H1 (cell line): Measurements from ENCODE around the gene EEPD1. TPM values are rescaled to one million over a fixed set of nuclear protein-coding genes. Genes with fewer than 3 reads are reported as not detected.
A peak's percentile ranks its signal among the peaks of the same experiment; 100 is the strongest.

ENCODE experiments used
- CTCF ChIA-PET: fragments of 300-600 bp; sonication (Branson Sonifier 250); formaldehyde crosslinking; loops from one replicate; lab custom pipeline; 2021; ENCODE audit not compliant: partially characterized antibody; lab: Charles Lee
- POLR2A ChIA-PET: fragments of 300-600 bp; sonication (Branson Sonifier 250); formaldehyde crosslinking; loops from one replicate; lab custom pipeline; 2021; ENCODE audit warnings: inconsistent platforms; ENCODE audit not compliant: partially characterized antibody; lab: Charles Lee
- DNase-seq, 2 experiments: peaks; one replicate each; pipeline versions ENCODE4 v3.0.0 to v3.0.0-alpha.2; 2010 to 2022; ENCODE audit warnings: low spot score in 2 of 2, low read depth in 1 of 2, mixed read lengths in 1 of 2
- FAIRE-seq: peaks from 2 replicates; lab custom pipeline; 2011; peaks lifted over from hg19 to GRCh38; lab: Jason Lieb, UNC
- H2AFZ ChIP-seq: 2 replicates; pipeline ENCODE4 v1.8.1; 2012; ENCODE audit warnings: low read length, inconsistent platforms
- H2AK5ac ChIP-seq: 2 replicates; pipeline ENCODE4 v1.6.1; 2013; ENCODE audit warnings: low read depth, low read length
- H2BK120ac ChIP-seq: replicated peaks from 2 replicates; pipeline ENCODE3; 2013; ENCODE audit warnings: low read depth, low read length, inconsistent platforms
- H2BK12ac ChIP-seq: 2 replicates; pipeline ENCODE4 v1.6.1; 2013; ENCODE audit warnings: low read depth, low read length
- H2BK15ac ChIP-seq: 2 replicates; pipeline ENCODE4 v1.6.1; 2013; ENCODE audit warnings: low read length
- H2BK20ac ChIP-seq: 2 replicates; pipeline ENCODE4 v1.6.1; 2013; ENCODE audit warnings: low read length
- H2BK5ac ChIP-seq: 2 replicates; pipeline ENCODE4 v1.6.1; 2013; ENCODE audit warnings: low read depth, low read length
- H3K14ac ChIP-seq: 2 replicates; pipeline ENCODE4 v1.6.1; 2013; ENCODE audit warnings: inconsistent platforms; ENCODE audit not compliant: insufficient read length
- H3K18ac ChIP-seq: 2 replicates; pipeline ENCODE4 v1.6.1; 2013; ENCODE audit warnings: low read length; ENCODE audit errors: extremely low read depth
- H3K23ac ChIP-seq: 2 replicates; pipeline ENCODE4 v1.6.1; 2013; ENCODE audit warnings: inconsistent platforms; ENCODE audit not compliant: insufficient read length
- H3K23me2 ChIP-seq: 2 replicates; pipeline ENCODE4 v1.6.1; 2013; ENCODE audit warnings: low read depth, low read length
- H3K27ac ChIP-seq: 2 replicates; pipeline ENCODE4 v1.6.1; 2011; ENCODE audit warnings: low read depth, low read length, inconsistent platforms
- H3K27me3 ChIP-seq, 4 experiments: replicated peaks in 1 of 4; 1 replicate in 1 of 4; 2 replicates in 3 of 4; pipeline versions ENCODE4 v1.6.1 to v1.8.1; 2011 to 2013; ENCODE audit warnings: low read length in 3 of 4, mild to moderate bottlenecking in 3 of 4, inconsistent platforms in 2 of 4, mixed read lengths in 2 of 4, moderate library complexity in 1 of 4; ENCODE audit not compliant: control insufficient read depth in 3 of 4, insufficient read depth in 3 of 4; ENCODE audit errors: extremely low read depth in 1 of 4
- H3K36me3 ChIP-seq, 4 experiments: 2 replicates each; pipeline versions ENCODE4 v1.6.1 to v1.8.1; 2011 to 2013; ENCODE audit warnings: mild to moderate bottlenecking in 4 of 4, low read length in 3 of 4, moderate library complexity in 2 of 4, control low read depth in 1 of 4, inconsistent platforms in 1 of 4; ENCODE audit not compliant: insufficient read depth in 4 of 4, control insufficient read depth in 2 of 4
- H3K4ac ChIP-seq: replicated peaks from 2 replicates; pipeline ENCODE3; 2013; ENCODE audit warnings: low read length, low read depth, mixed read lengths, inconsistent platforms; ENCODE audit not compliant: insufficient read length
- H3K4me1 ChIP-seq, 4 experiments: replicated peaks in 1 of 4; 1 replicate in 1 of 4; 2 replicates in 3 of 4; pipeline versions ENCODE4 v1.6.1 to v1.8.1; 2011 to 2013; ENCODE audit warnings: low read length in 3 of 4, inconsistent platforms in 2 of 4, mixed read lengths in 1 of 4; ENCODE audit not compliant: insufficient read depth in 4 of 4, control insufficient read depth in 3 of 4
- H3K4me2 ChIP-seq, 2 experiments: 2 replicates each; pipeline versions ENCODE4 v1.6.1 to v1.8.1; 2011 to 2013; ENCODE audit warnings: low read depth in 2 of 2, low read length in 2 of 2, control low read depth in 1 of 2, inconsistent platforms in 1 of 2, mild to moderate bottlenecking in 1 of 2; ENCODE audit not compliant: insufficient read depth in 1 of 2
- H3K4me3 ChIP-seq, 4 experiments: fragments of 200-600, 300-600 bp in 1 of 4; sonication (generic), shearing (Covaris generic), sonication (Bioruptor Twin) in 1 of 4; 2 replicates each; pipeline versions ENCODE4 v1.5.1 to v1.8.1; 2011 to 2016; ENCODE audit warnings: low read length in 4 of 4, low read depth in 3 of 4, control low read depth in 2 of 4, inconsistent platforms in 2 of 4, mild to moderate bottlenecking in 2 of 4, mixed read lengths in 1 of 4, moderate library complexity in 1 of 4; ENCODE audit not compliant: insufficient read depth in 2 of 4; ENCODE audit errors: extremely low read depth in 1 of 4
- H3K56ac ChIP-seq: replicated peaks from 2 replicates; pipeline ENCODE3; 2013; ENCODE audit warnings: low read depth, mild to moderate bottlenecking, mixed read lengths, low read length, inconsistent platforms; ENCODE audit not compliant: insufficient read length
- H3K79me1 ChIP-seq: 2 replicates; pipeline ENCODE4 v1.6.1; 2013; ENCODE audit warnings: low read depth, low read length, control low read depth
- H3K79me2 ChIP-seq, 2 experiments: 2 replicates each; pipeline versions ENCODE4 v1.6.1 to v1.8.1; 2012 to 2013; ENCODE audit warnings: low read length in 2 of 2, mild to moderate bottlenecking in 2 of 2, inconsistent platforms in 1 of 2; ENCODE audit not compliant: insufficient read depth in 2 of 2, control insufficient read depth in 1 of 2
- H3K9ac ChIP-seq, 4 experiments: replicated peaks in 1 of 4; 1 replicate in 1 of 4; 2 replicates in 3 of 4; pipeline versions ENCODE4 v1.6.1 to v1.8.1; 2011 to 2013; ENCODE audit warnings: low read depth in 3 of 4, low read length in 3 of 4, control low read depth in 2 of 4, mild to moderate bottlenecking in 2 of 4, moderate library complexity in 2 of 4, inconsistent platforms in 1 of 4; ENCODE audit errors: extremely low read depth in 1 of 4
- H3K9me3 ChIP-seq, 2 experiments: 2 replicates each; pipeline versions ENCODE4 v1.6.1 to v1.8.1; 2012 to 2013; ENCODE audit warnings: mild to moderate bottlenecking in 2 of 2, moderate library complexity in 2 of 2, control low read depth in 1 of 2, inconsistent platforms in 1 of 2, low read depth in 1 of 2, low read length in 1 of 2, mixed read lengths in 1 of 2; ENCODE audit not compliant: insufficient read depth in 2 of 2
- H4K20me1 ChIP-seq, 2 experiments: replicated peaks in 1 of 2; 2 replicates each; pipeline versions ENCODE3 to v1.8.1; 2011 to 2013; ENCODE audit warnings: inconsistent platforms in 2 of 2, low read length in 2 of 2, mild to moderate bottlenecking in 1 of 2; ENCODE audit not compliant: insufficient read depth in 2 of 2, control insufficient read depth in 1 of 2
- H4K5ac ChIP-seq: 2 replicates; pipeline ENCODE4 v1.6.1; 2013; ENCODE audit warnings: low read length, low read depth, mixed read lengths, inconsistent platforms; ENCODE audit not compliant: insufficient read length
- H4K8ac ChIP-seq: 2 replicates; pipeline ENCODE4 v1.8.0; 2013; ENCODE audit warnings: mild to moderate bottlenecking, moderate library complexity, low read length, inconsistent platforms; ENCODE audit not compliant: insufficient read depth; ENCODE audit errors: extremely low read depth
- H4K91ac ChIP-seq: replicated peaks from 2 replicates; pipeline ENCODE3; 2013; ENCODE audit warnings: low read length, mixed read lengths, inconsistent platforms; ENCODE audit not compliant: insufficient read length
- CBX5 ChIP-seq: fragments of 300-800, 300-1000 bp; sonication (generic); IDR thresholded peaks from 2 replicates; pipeline ENCODE4 v1.7.1; 2016; ENCODE audit warnings: antibody characterized with exemption, low read length, low read depth
- RAD21 ChIP-seq, 2 experiments: IDR thresholded peaks in 1 of 2; conservative IDR thresholded peaks in 1 of 2; 2 replicates each; pipeline ENCODE4 v1.6.1; 2011; ENCODE audit warnings: low read depth in 2 of 2, low read length in 2 of 2, improper control_type of control experiment in 1 of 2, inconsistent platforms in 1 of 2, mild to moderate bottlenecking in 1 of 2, moderate library complexity in 1 of 2
- WGBS, 2 experiments: shearing (Covaris generic) in 1 of 2; methylation state at CpG; one replicate each; pipeline versions ENCODE4 v1.1.6 to v1.1.7; 2013 to 2015; ENCODE audit warnings: low lambda C conversion rate in 2 of 2, mixed read lengths in 2 of 2, inconsistent platforms in 1 of 2, low coverage in 1 of 2, missing lambda C conversion rate in 1 of 2; ENCODE audit not compliant: insufficient replicate concordance in 2 of 2, insufficient coverage in 1 of 2, insufficient read length in 1 of 2; ENCODE audit errors: extremely low coverage in 1 of 2, missing lambda C conversion rate in 1 of 2; 5-methylcytosine and 5-hydroxymethylcytosine counted together
- polyA plus RNA-seq, 7 experiments: library from polyadenylated mRNA; depleted of rRNA in 3 of 7; stranded (reverse) in 5 of 7; unstranded in 2 of 7; fragments of >200 nt in 5 of 7; fragments of 200-250 nt in 2 of 7; gene quantifications; 1 replicate in 5 of 7; 2 replicates in 1 of 7; 4 replicates in 1 of 7; pipeline versions ENCODE4 v1.2.1 to v1.2.3, GENCODE V29; 2011 to 2013; ENCODE audit warnings: missing spikeins in 2 of 7, mixed read lengths in 2 of 7
- total RNA-seq: library from RNA; stranded (reverse); fragmentation: NEBNext Ultra II Directional; extraction: Animal tissue kit (Norgen Biotek cat#: 25700); gene quantifications from 2 replicates; pipeline ENCODE4 v1.2.1, GENCODE V29; 2021
- TF ChIP-seq, protein P1 (sequence below), 3 experiments: IDR thresholded peaks; 1 replicate in 2 of 3; 2 replicates in 1 of 3; pipeline versions ENCODE4 v1.5.1 to v1.6.1; 2011; ENCODE audit warnings: low read length in 3 of 3, mild to moderate bottlenecking in 3 of 3, inconsistent platforms in 2 of 3, low read depth in 1 of 3, moderate library complexity in 1 of 3; ENCODE audit not compliant: insufficient read depth in 1 of 3; ENCODE audit errors: control extremely low read depth in 1 of 3

The EEPD1 gene
- total and polyA plus RNA-seq, 2 of the 8 experiments (the other 6 are each of a cell fraction or from before 2014, with no cell fraction given): 3.1 to 7.8 TPM

DNA sequence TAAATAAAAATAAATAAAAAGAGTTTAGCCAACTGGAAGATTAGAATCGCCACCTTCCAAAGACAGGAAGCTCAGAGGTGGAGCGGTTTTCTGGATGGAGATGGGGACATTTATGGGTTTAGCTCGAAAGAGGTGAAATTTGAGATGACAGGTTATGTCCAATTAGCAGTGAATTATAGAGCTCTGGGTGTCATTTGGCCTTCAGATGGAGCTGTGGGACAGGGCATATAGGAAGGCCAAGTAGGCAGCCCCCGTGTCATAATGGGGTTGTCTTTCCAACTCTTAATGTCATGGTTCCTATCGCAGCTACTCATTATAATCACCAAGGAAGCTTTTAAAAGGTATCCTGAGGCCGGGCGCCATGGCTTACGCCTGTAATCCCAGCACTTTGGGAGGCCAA is 21.0 kb upstream of the EEPD1 start:
- H4K20me1 ChIP-seq: no peaks in the 10 kb centered on the region
- no peak overlapping the region for H3K4me2 ChIP-seq
- no peak for TF ChIP-seq CBX5
- TF ChIP-seq, protein P1, sequence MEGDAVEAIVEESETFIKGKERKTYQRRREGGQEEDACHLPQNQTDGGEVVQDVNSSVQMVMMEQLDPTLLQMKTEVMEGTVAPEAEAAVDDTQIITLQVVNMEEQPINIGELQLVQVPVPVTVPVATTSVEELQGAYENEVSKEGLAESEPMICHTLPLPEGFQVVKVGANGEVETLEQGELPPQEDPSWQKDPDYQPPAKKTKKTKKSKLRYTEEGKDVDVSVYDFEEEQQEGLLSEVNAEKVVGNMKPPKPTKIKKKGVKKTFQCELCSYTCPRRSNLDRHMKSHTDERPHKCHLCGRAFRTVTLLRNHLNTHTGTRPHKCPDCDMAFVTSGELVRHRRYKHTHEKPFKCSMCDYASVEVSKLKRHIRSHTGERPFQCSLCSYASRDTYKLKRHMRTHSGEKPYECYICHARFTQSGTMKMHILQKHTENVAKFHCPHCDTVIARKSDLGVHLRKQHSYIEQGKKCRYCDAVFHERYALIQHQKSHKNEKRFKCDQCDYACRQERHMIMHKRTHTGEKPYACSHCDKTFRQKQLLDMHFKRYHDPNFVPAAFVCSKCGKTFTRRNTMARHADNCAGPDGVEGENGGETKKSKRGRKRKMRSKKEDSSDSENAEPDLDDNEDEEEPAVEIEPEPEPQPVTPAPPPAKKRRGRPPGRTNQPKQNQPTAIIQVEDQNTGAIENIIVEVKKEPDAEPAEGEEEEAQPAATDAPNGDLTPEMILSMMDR (IDR thresholded peaks at IDR 0.05; ENCODE audit: control extremely low read depth in 1 of 3, insufficient read depth in 1 of 3, low read depth in 1 of 3, low read length in 3 of 3): peak in 1 of 3 experiments; percentile 24; a peak in 1 of 4 replicates
- peak; percentile 49 to 53 for TF ChIP-seq RAD21 (IDR thresholded peaks at IDR 0.05 in 1 of 2, conservative IDR thresholded peaks at IDR 0.05 in 1 of 2; ENCODE audit: low read depth in 2 of 2, low read length in 2 of 2)
- no peaks in the 10 kb centered on the region for H3K4me1 ChIP-seq
- H3K4ac ChIP-seq: no peak overlapping the region
- H3K27me3 ChIP-seq: peaks cover 0 to 2% (median 0%) of the 10 kb centered on the region in 4 experiments; a peak in 1 of 7 replicates
- no peak overlapping the region for H2BK15ac ChIP-seq
- no peak overlapping the region for H2BK5ac ChIP-seq
- H3K23me2 ChIP-seq: no peaks in the 10 kb centered on the region
- no peaks in the 10 kb centered on the region for H3K79me2 ChIP-seq
- 93% methylated on average over 8 of the region's 8 CpGs; no CpG with 5 or more reads in 1 of the 2 experiments for WGBS, 2 experiments
- no peaks in the 10 kb centered on the region for H3K79me1 ChIP-seq
- H2AFZ ChIP-seq: no peak overlapping the region
- H2AK5ac ChIP-seq: no peak overlapping the region
- H2BK120ac ChIP-seq: no peak overlapping the region
- no peak overlapping the region for H3K23ac ChIP-seq
- H4K91ac ChIP-seq: no peak overlapping the region
- no peak overlapping the region for H3K14ac ChIP-seq
- no peak overlapping the region for H3K4me3 ChIP-seq
- H2BK20ac ChIP-seq: no peak overlapping the region
- ChIA-PET CTCF (interaction anchor here (0.7 to 2.1 kb wide), 16 partner anchors 10 to 225 kb away, joined by 3 to 11 read pairs (median 3); no protein-coding TSS in a partner anchor), POLR2A (interaction anchor here (0.7 to 1.0 kb wide), 2 partner anchors 10 to 102 kb away, joined by 3 read pairs; no protein-coding TSS in a partner anchor)
- no peaks in the 10 kb centered on the region for H3K36me3 ChIP-seq
- H4K5ac ChIP-seq: no peak overlapping the region
- no peak overlapping the region for H2BK12ac ChIP-seq
- H3K18ac ChIP-seq: no peak overlapping the region
- H3K27ac ChIP-seq: no peak overlapping the region
- DNase-seq (no peak), FAIRE-seq (no peak)
- H3K9ac ChIP-seq: no peak overlapping the region
- H4K8ac ChIP-seq: no peak overlapping the region
- no peaks in the 10 kb centered on the region for H3K9me3 ChIP-seq
- no peak overlapping the region for H3K56ac ChIP-seq
